ENCODE data around the gene DDX10. TPM values are rescaled to one million over a fixed set of nuclear protein-coding genes. Genes with fewer than 3 reads are reported as not detected.
A peak's percentile ranks its signal among the peaks of the same experiment; 100 is the strongest.

The DDX10 gene
- total RNA-seq, 4 donors from 2014 or later = 11.5 to 22.0 (median 14.3) TPM

DNA sequence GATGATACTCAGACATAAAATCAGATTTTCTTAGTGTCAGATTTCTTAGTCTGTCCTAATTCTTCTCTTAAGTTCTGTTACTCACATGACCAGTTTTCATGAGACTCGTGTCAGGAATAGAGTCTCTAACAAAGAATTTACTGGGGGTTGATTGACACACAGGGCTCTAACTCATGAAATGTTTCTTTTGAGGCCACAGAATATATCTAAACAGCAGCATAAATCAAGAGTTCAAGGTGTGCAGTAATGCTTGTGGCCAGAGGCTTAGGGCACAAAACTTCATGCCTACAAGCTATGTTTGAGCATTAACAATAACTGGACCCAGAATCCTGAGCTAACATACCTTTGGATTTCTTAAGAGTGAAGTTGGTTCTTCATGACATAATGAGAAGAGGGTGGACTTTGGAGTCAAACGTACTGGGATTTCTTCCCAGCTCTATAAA, 237.2 kb downstream of the DDX10 start:
- TF ChIP-seq EP300 (IDR thresholded peaks at IDR 0.05) (no peak), CTCF (IDR thresholded peaks at IDR 0.05) (no peak), POLR2AphosphoS5 (IDR thresholded peaks at IDR 0.05) (no peak), POLR2A (IDR thresholded peaks at IDR 0.05; ENCODE audit: low read depth) (no peak)
- Histone ChIP-seq H3K4me1 (peaks cover 0 to 14% (median 5%) of the 10 kb centered on the region in 4 donors), H3K4me3 (no peak overlapping the region), H3K27me3 (no peaks in the 10 kb centered on the region), H3K9me3 (no peaks in the 10 kb centered on the region), H3K27ac (replicated peaks in 1 of 4) (no peak overlapping the region), H3K36me3 (no peaks in the 10 kb centered on the region)
- intact Hi-C loops (cut with DNase I) = no loop called here
- WGBS = 79% methylated on average over 2 of the region's 2 CpGs
- no peak for DNase-seq (ENCODE audit: extremely low spot score)

- Histone ChIP-seq H3K9me3 (no peaks in the 10 kb centered on the region), H3K4me1 (peaks cover 0 to 14% (median 5%) of the 10 kb centered on the region in 4 donors), H3K27me3 (no peaks in the 10 kb centered on the region), H3K36me3 (no peaks in the 10 kb centered on the region), H3K27ac (replicated peaks in 1 of 4) (no peak overlapping the region), H3K4me3 (no peak overlapping the region)
- no peak for TF ChIP-seq POLR2AphosphoS5 (IDR thresholded peaks at IDR 0.05)
- TF ChIP-seq EP300 (IDR thresholded peaks at IDR 0.05) = no peak
- no peak for TF ChIP-seq CTCF (IDR thresholded peaks at IDR 0.05)
- TF ChIP-seq POLR2A (IDR thresholded peaks at IDR 0.05; ENCODE audit: low read depth) = no peak
- DNase-seq (ENCODE audit: extremely low spot score) = no peak
- intact Hi-C loops (cut with DNase I) = no loop called here
- 78% methylated on average over 1 of the region's 1 CpG for WGBS
These were observed 239.6 kb downstream of the DDX10 start for GRCh38 chr11:108904480-108904879.

DNA sequence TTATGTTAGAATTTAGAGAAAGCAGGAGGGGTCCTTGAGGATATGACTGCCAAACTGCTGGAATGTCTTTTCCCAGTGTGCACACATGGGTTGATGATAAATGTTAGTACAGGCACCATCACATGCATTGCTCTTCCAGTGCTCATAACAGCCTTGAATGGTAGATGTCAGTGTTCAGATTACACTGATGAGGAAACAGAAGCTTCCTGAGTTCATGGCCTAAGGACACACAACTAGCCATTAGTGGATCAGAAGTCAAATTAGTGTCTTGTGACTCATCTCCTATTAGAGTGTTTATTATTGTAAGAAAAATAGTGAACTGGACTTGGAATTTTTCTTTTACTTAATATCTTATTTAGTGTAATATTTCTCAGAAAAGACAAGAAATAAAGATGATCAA, 241.5 kb downstream of the DDX10 start:
- peaks cover 0 to 10% (median 2%) of the 10 kb centered on the region in 4 donors for H3K4me1 ChIP-seq
- intact Hi-C loops (cut with DNase I) = no loop called here
- H3K9me3 ChIP-seq = no peaks in the 10 kb centered on the region
- H3K27ac ChIP-seq (replicated peaks in 1 of 4) = no peak overlapping the region
- H3K27me3 ChIP-seq = no peaks in the 10 kb centered on the region
- no peak overlapping the region for H3K4me3 ChIP-seq
- DNase-seq (ENCODE audit: extremely low spot score) = no peak
- peak; percentile 21 to 39 for TF ChIP-seq POLR2AphosphoS5 (IDR thresholded peaks at IDR 0.05)
- TF ChIP-seq EP300 (IDR thresholded peaks at IDR 0.05) = no peak
- no peaks in the 10 kb centered on the region for H3K36me3 ChIP-seq

DNA sequence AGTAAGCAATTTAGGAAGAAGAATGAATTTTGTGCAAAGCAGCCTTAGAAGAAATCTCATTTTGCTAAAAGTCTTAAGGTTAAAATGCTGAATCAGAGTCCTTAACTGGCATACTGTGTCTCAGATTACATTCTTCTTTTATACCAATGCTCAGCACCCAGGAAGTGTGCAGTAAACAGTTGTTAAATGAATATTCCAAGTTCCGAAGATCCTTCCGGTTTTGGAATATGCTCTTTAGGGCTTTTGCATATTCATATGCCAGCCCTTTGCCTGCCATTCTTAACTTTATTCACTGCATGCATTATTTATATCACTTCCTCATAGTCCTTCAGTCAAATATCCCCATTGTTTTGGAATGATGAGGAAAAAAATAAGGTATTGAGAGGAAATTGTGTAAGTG, 242.0 kb downstream of the DDX10 start:
- 76% methylated on average over 2 of the region's 2 CpGs for WGBS
- H3K27me3 ChIP-seq = no peaks in the 10 kb centered on the region
- TF ChIP-seq EP300 (IDR thresholded peaks at IDR 0.05) = no peak
- no peak overlapping the region for H3K27ac ChIP-seq (replicated peaks in 1 of 4)
- H3K9me3 ChIP-seq = no peaks in the 10 kb centered on the region
- intact Hi-C loops (cut with DNase I) = no loop called here
- H3K4me3 ChIP-seq = no peak overlapping the region
- no peak for DNase-seq (ENCODE audit: extremely low spot score)
- peaks cover 0 to 10% (median 2%) of the 10 kb centered on the region in 4 donors for H3K4me1 ChIP-seq
- H3K36me3 ChIP-seq = no peaks in the 10 kb centered on the region

DNA sequence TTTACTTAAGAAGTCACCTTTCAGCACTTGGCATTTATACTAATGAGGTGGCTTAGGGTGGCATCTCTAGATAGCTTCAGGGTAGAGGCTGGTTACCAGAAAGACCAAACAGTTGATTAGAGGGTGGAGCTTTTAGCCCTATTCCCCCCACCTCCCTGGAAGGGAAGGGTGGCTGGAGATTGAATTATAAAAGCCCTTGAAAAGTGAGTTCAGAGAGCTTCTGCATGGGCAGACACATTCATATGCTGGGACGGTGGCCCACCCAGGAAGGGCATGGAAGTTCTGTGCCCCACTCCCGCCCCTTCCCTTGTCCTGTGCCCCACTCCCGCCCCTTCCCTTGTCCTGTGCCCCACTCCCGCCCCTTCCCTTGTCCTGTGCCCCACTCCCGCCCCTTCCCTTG, 244.2 kb downstream of the DDX10 start:
- Histone ChIP-seq H3K36me3 (no peaks in the 10 kb centered on the region), H3K4me3 (no peak overlapping the region), H3K27me3 (no peaks in the 10 kb centered on the region), H3K9me3 (no peaks in the 10 kb centered on the region), H3K27ac (replicated peaks in 1 of 4) (no peak overlapping the region), H3K4me1 (peaks cover 0 to 10% (median 4%) of the 10 kb centered on the region in 4 donors)
- intact Hi-C loops (cut with DNase I) = no loop called here
- TF ChIP-seq POLR2AphosphoS5 (IDR thresholded peaks at IDR 0.05) = no peak
- no peak for TF ChIP-seq POLR2A (IDR thresholded peaks at IDR 0.05; ENCODE audit: low read depth)
- no peak for TF ChIP-seq EP300 (IDR thresholded peaks at IDR 0.05)
- TF ChIP-seq CTCF (IDR thresholded peaks at IDR 0.05) = no peak
- 100% methylated on average over 5 of the region's 5 CpGs for WGBS
- no peak for DNase-seq (ENCODE audit: extremely low spot score)

DNA sequence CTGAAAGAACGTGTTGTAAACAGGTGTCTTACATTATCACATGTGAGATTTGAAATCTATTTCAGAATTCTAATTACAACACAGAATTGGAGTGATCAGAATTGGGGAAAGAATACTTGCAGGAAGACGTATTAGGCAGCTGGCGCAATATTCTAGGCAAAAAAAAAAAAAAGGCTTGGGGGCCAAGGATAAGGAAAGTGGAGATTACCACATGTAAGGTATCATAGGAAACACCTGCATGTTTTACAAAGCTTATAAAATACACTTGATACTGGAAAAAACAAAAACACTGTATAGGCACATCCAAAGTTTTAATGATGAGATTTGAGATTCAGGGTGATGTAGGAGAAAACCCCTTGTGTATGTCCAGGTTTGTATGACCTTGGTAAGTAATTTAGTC, 245.1 kb downstream of the DDX10 start:
- H3K27ac ChIP-seq (replicated peaks in 1 of 4) = no peak overlapping the region
- H3K9me3 ChIP-seq = no peaks in the 10 kb centered on the region
- TF ChIP-seq POLR2AphosphoS5 (IDR thresholded peaks at IDR 0.05) (no peak), EP300 (IDR thresholded peaks at IDR 0.05) (no peak), POLR2A (IDR thresholded peaks at IDR 0.05; ENCODE audit: low read depth) (no peak), CTCF (IDR thresholded peaks at IDR 0.05) (no peak)
- H3K36me3 ChIP-seq = no peaks in the 10 kb centered on the region
- no peak for DNase-seq (ENCODE audit: extremely low spot score)
- intact Hi-C loops (cut with DNase I) = no loop called here
- H3K4me1 ChIP-seq = peaks cover 0 to 10% (median 4%) of the 10 kb centered on the region in 4 donors
- WGBS = 91% methylated on average over 3 of the region's 3 CpGs
- H3K27me3 ChIP-seq = no peaks in the 10 kb centered on the region
- no peak overlapping the region for H3K4me3 ChIP-seq
